ENCODE results near the gene CACNA2D1.
A peak's percentile ranks its signal among the peaks of the same experiment; 100 is the strongest.

Gene CACNA2D1

DNA sequence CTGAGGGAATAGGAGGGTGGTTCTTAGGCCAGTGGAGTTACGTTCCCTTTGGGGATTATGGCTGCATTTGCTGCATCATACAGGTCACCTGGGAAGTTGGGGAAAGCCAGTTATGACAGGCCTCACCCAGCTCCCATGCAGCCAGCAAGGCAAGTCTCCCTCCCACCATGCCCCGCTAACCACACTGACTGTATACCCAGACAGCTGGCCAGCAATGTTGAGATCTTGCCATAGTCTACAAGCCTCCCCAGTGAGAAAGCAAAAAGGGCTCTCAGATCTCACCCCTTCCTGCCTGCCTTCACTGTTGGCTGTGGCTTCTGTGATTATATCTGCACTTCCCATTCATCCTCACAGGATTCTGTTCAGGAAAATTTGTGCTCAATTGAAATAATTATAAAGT is 540.5 kb downstream of the CACNA2D1 start:
- WGBS (ENCODE audit: extremely low coverage, insufficient coverage, low lambda C conversion rate), result no CpG with 5 or more reads among the region's 2 CpGs
- no peak for DNase-seq
- Histone ChIP-seq H3K36me3 (ENCODE audit: control insufficient read depth, insufficient read depth, low read length) (no peaks in the 10 kb centered on the region), H3K4me1 (ENCODE audit: control insufficient read depth, low read depth, low read length) (peaks cover 3% of the 10 kb centered on the region), H4K8ac (ENCODE audit: low read depth, low read length) (no peak overlapping the region), H3K9ac (ENCODE audit: low read length) (no peak overlapping the region), H2BK120ac (ENCODE audit: low read depth, low read length) (no peak overlapping the region), H2BK5ac (ENCODE audit: low read length) (peak overlapping the region; percentile 41), H3K79me1 (ENCODE audit: low read length) (no peaks in the 10 kb centered on the region), H3K23ac (ENCODE audit: low read length) (no peak overlapping the region), H2BK15ac (replicated peaks; ENCODE audit: low read depth) (no peak overlapping the region), H4K5ac (ENCODE audit: low read length) (no peak overlapping the region), H3K4me2 (ENCODE audit: low read length) (no peak overlapping the region), H3K56ac (ENCODE audit: low read length) (peak overlapping the region; percentile 42), H3K4ac (ENCODE audit: low read depth, low read length) (no peak overlapping the region), H3K4me3 (ENCODE audit: low read length) (no peak overlapping the region), H3K27me3 (ENCODE audit: insufficient read depth, low read length, poor library complexity) (no peaks in the 10 kb centered on the region), H3K18ac (ENCODE audit: low read length) (no peak overlapping the region), H3K27ac (ENCODE audit: low read depth, low read length) (no peak overlapping the region), H2AK5ac (ENCODE audit: low read length) (peak overlapping the region; percentile 11), H3K79me2 (ENCODE audit: control insufficient read depth, insufficient read depth, low read length) (no peaks in the 10 kb centered on the region)

DNA sequence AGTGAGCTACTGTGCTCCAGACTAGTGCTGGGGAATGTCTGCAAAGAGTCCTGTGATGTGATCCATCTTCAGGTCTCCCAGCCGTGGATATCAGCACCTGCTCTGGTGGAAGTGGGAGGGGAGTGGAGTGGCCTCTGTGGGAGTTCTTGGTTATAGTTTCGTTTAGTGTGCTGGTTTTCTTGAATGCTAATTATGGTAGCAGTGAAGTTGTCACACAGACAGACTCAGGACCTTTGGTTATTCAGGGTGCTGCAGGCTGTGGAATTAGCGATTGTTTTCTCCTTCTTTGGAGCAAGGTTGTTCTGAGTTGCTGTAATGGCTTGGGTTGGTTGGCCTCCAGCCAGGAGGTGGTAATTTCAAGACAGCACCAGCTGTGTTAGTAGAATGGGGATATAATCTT is 541.0 kb downstream of the CACNA2D1 start:
- no peaks in the 10 kb centered on the region for H3K27me3 ChIP-seq (ENCODE audit: insufficient read depth, low read length, poor library complexity)
- H3K4me1 ChIP-seq (ENCODE audit: control insufficient read depth, low read depth, low read length), result peaks cover 3% of the 10 kb centered on the region
- WGBS (ENCODE audit: extremely low coverage, insufficient coverage, low lambda C conversion rate), result no CpG with 5 or more reads among the region's 3 CpGs
- no peak overlapping the region for H4K5ac ChIP-seq (ENCODE audit: low read length)
- H3K4me2 ChIP-seq (ENCODE audit: low read length), result no peak overlapping the region
- no peak overlapping the region for H2BK5ac ChIP-seq (ENCODE audit: low read length)
- H3K27ac ChIP-seq (ENCODE audit: low read depth, low read length), result no peak overlapping the region
- no peak overlapping the region for H3K18ac ChIP-seq (ENCODE audit: low read length)
- no peaks in the 10 kb centered on the region for H3K36me3 ChIP-seq (ENCODE audit: control insufficient read depth, insufficient read depth, low read length)
- no peak overlapping the region for H3K9ac ChIP-seq (ENCODE audit: low read length)
- no peak overlapping the region for H3K4ac ChIP-seq (ENCODE audit: low read depth, low read length)
- no peaks in the 10 kb centered on the region for H3K79me2 ChIP-seq (ENCODE audit: control insufficient read depth, insufficient read depth, low read length)
- no peak overlapping the region for H2BK15ac ChIP-seq (replicated peaks; ENCODE audit: low read depth)
- no peaks in the 10 kb centered on the region for H3K79me1 ChIP-seq (ENCODE audit: low read length)
- no peak overlapping the region for H3K23ac ChIP-seq (ENCODE audit: low read length)
- H4K8ac ChIP-seq (ENCODE audit: low read depth, low read length), result no peak overlapping the region
- no peak overlapping the region for H2BK120ac ChIP-seq (ENCODE audit: low read depth, low read length)
- no peak overlapping the region for H3K56ac ChIP-seq (ENCODE audit: low read length)
- no peak overlapping the region for H2AK5ac ChIP-seq (ENCODE audit: low read length)
- DNase-seq, result no peak
- no peak overlapping the region for H3K4me3 ChIP-seq (ENCODE audit: low read length)
